NT2/D1 (cell line): ENCODE data around the gene PLEKHG1.

Experiments
- SUZ12 ChIP-seq: IDR thresholded peaks from 2 replicates; pipeline ENCODE4 v1.6.1; 2011; ENCODE audit not compliant: insufficient read length, insufficient read depth; ENCODE audit errors: extremely low read depth
- ZNF274 ChIP-seq: IDR thresholded peaks from 2 replicates; pipeline ENCODE4 v1.6.1; 2011; ENCODE audit warnings: mild to moderate bottlenecking, low read depth, low read length

- TF ChIP-seq SUZ12: no peak
- TF ChIP-seq ZNF274: no peak
Measured at GRCh38 chr6:150606168-150606591, 6.5 kb downstream of the PLEKHG1 start.
